ENCODE data around the gene GALNT2.

GALNT2 gene

DNA sequence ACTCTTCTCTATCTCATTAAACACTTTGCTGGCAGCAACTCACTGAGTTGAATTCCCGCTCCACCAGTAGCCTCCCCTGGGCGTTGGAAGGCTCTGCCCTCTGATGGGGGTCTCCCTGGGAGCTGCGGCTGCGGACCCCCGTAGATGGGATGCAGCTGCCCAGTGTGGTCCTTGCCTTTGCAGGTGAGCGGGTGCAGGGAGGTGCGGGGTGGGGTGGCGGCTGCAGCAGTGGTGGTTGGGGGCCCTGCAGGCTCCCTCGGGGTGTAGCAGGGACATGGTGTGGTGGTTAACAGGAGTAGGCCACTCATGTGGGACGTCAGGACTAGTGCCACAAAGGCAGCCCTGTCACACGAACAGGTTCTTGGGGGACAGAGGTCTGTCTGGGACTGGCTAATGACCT, 42.0 kb downstream of the GALNT2 start:
- Histone ChIP-seq H3K27ac (ENCODE audit: low read depth in 2 of 2, low read length in 2 of 2) (peak overlapping the region in 1 of 2 donors; percentile 23), H3K4me3 (ENCODE audit: low read length in 2 of 2) (no peak overlapping the region), H3K27me3 (ENCODE audit: control insufficient read depth in 2 of 2, insufficient read depth in 2 of 2, low read length in 2 of 2) (no peaks in the 10 kb centered on the region), H3K36me3 (ENCODE audit: control insufficient read depth in 2 of 2, insufficient read depth in 2 of 2, low read length in 2 of 2) (no peaks in the 10 kb centered on the region), H3K4me1 (ENCODE audit: control insufficient read depth in 2 of 2, insufficient read depth in 2 of 2, low read length in 2 of 2) (peaks cover 26 to 38% of the 10 kb centered on the region in 2 donors), H3K9me3 (ENCODE audit: control insufficient read depth in 2 of 2, low read length in 2 of 2) (no peaks in the 10 kb centered on the region), H3K9ac (ENCODE audit: low read depth in 1 of 2, low read length in 2 of 2) (no peak overlapping the region)

DNA sequence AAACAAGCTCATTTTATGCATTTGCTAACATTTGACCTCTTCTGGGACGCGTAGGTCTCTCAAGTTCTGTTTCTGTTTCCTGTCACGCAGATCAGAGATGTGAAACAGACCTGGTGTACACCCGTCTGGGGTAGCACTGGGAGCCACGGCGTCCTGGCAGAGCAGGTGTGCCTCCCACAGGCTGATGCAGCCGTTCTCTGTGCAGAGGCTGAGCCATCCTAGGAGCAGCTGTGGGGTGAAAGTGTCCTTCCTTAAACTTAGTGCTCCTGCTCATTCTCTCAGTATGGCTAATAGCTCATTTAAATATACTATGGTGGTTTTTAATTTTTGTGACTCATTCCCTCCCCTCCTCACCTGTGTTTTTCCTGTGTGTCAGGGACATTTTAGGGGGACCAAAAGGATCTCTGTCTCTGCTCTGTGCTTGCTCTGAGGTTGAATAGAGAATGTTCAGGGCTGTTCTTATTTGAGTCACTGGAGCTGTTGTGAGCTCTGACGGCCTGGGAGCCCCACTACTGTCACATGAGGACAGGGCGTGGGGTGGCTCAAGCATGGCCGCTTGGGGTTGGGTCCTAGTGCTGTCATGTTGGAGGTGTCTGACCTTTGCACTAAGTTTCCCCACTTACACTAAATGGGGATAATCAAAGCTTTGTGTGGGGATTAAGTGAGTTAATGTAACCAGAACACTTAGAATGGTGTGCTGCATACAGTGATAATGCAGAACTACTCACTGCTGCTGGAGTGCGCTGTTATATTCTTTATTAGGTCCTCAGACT, 43.0 kb downstream of the GALNT2 start:
- H3K36me3 ChIP-seq (ENCODE audit: control insufficient read depth in 2 of 2, insufficient read depth in 2 of 2, low read length in 2 of 2), result no peaks in the 10 kb centered on the region
- H3K9me3 ChIP-seq (ENCODE audit: control insufficient read depth in 2 of 2, low read length in 2 of 2), result no peaks in the 10 kb centered on the region
- peak overlapping the region; percentile 32 to 48 for H3K27ac ChIP-seq (ENCODE audit: low read depth in 2 of 2, low read length in 2 of 2)
- no peaks in the 10 kb centered on the region for H3K27me3 ChIP-seq (ENCODE audit: control insufficient read depth in 2 of 2, insufficient read depth in 2 of 2, low read length in 2 of 2)
- no peak overlapping the region for H3K9ac ChIP-seq (ENCODE audit: low read depth in 1 of 2, low read length in 2 of 2)
- H3K4me1 ChIP-seq (ENCODE audit: control insufficient read depth in 2 of 2, insufficient read depth in 2 of 2, low read length in 2 of 2), result peaks cover 16 to 29% of the 10 kb centered on the region in 2 donors
- H3K4me3 ChIP-seq (ENCODE audit: low read length in 2 of 2), result no peak overlapping the region

DNA sequence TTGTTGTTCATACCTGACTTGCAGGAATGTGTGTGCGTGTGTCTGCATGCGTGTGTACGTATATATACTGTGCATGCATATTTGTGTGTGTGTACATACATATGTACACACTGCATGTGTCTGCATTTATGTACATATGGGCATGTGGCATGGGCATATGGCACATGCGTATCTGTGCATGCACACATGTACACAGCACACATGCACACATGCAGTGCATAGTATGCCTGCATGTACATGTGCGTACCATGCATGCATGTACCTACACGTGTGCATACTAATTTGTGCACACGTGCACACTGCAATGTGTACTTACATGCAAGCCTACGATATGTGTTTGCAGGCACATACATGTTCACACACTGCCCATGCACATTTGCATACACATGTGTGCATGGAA, 43.9 kb downstream of the GALNT2 start:
- Histone ChIP-seq H3K9ac (ENCODE audit: low read depth in 1 of 2, low read length in 2 of 2) (no peak overlapping the region), H3K4me1 (ENCODE audit: control insufficient read depth in 2 of 2, insufficient read depth in 2 of 2, low read length in 2 of 2) (peaks cover 9 to 22% of the 10 kb centered on the region in 2 donors), H3K36me3 (ENCODE audit: control insufficient read depth in 2 of 2, insufficient read depth in 2 of 2, low read length in 2 of 2) (no peaks in the 10 kb centered on the region), H3K27me3 (ENCODE audit: control insufficient read depth in 2 of 2, insufficient read depth in 2 of 2, low read length in 2 of 2) (no peaks in the 10 kb centered on the region), H3K4me3 (ENCODE audit: low read length in 2 of 2) (no peak overlapping the region), H3K27ac (ENCODE audit: low read depth in 2 of 2, low read length in 2 of 2) (peak overlapping the region in 1 of 2 donors; percentile 48), H3K9me3 (ENCODE audit: control insufficient read depth in 2 of 2, low read length in 2 of 2) (no peaks in the 10 kb centered on the region)

DNA sequence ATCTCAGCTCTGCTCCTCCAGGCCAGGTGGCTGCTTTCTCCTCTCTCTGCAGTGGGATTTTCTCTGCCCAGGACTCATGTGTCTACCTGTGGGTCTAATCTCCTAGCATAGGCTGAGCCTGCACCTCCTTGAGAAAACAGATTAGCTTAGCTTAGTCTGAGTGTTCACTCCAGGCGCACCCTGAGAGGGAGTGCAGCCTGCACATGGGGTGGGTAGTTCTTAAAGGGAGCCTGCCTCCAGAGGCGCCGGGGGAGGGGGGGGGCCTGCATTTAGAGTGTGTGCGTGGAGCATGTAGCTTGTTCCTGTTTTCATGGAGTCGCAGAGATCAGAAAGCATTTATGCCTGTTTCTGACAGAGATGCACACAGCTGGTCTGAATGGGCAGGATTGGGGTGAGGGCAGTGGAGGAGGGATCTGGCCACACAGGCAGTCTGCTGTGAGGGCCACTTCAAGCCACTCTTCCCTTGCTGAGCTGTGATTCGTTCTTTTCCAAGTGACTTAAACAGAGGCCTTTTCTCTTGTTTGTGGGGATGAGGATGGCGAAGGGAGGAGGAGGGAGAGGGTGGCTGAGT, 45.2 kb downstream of the GALNT2 start:
- Histone ChIP-seq H3K4me3 (ENCODE audit: low read length in 2 of 2) (no peak overlapping the region), H3K27me3 (ENCODE audit: control insufficient read depth in 2 of 2, insufficient read depth in 2 of 2, low read length in 2 of 2) (no peaks in the 10 kb centered on the region), H3K9ac (ENCODE audit: low read depth in 1 of 2, low read length in 2 of 2) (no peak overlapping the region), H3K36me3 (ENCODE audit: control insufficient read depth in 2 of 2, insufficient read depth in 2 of 2, low read length in 2 of 2) (no peaks in the 10 kb centered on the region), H3K4me1 (ENCODE audit: control insufficient read depth in 2 of 2, insufficient read depth in 2 of 2, low read length in 2 of 2) (peaks cover 9 to 18% of the 10 kb centered on the region in 2 donors), H3K27ac (ENCODE audit: low read depth in 2 of 2, low read length in 2 of 2) (peak overlapping the region; percentile 17 to 45), H3K9me3 (ENCODE audit: control insufficient read depth in 2 of 2, low read length in 2 of 2) (no peaks in the 10 kb centered on the region)

DNA sequence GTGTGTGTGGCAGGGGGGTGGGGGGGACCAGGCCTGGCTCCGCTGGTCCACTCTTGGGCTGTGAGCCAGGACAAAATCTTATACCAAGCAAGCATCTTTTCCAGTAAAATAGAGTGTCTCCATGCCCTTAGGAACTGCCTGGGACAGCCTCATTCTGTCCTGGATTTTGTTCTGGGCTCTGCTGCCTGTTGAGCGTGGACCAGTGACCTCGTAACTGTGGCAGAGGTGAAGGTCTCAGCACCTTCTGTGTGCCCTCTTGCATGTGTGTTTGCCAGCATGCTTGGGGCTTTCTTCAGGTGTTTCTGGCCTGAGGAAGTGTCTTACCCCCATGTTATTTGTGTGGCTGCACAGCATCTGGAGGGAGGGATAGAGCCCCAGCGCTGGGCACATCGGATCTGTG, 45.7 kb downstream of the GALNT2 start:
- H3K4me1 ChIP-seq (ENCODE audit: control insufficient read depth in 2 of 2, insufficient read depth in 2 of 2, low read length in 2 of 2), result peaks cover 9 to 18% of the 10 kb centered on the region in 2 donors
- no peak overlapping the region for H3K9ac ChIP-seq (ENCODE audit: low read depth in 1 of 2, low read length in 2 of 2)
- H3K4me3 ChIP-seq (ENCODE audit: low read length in 2 of 2), result no peak overlapping the region

GRCh38 chr1:230113235-230113592, 46.2 kb downstream of the GALNT2 start:
- Histone ChIP-seq H3K27ac (ENCODE audit: low read depth in 2 of 2, low read length in 2 of 2) (peak overlapping the region in 1 of 2 donors; percentile 26), H3K9ac (ENCODE audit: low read depth in 1 of 2, low read length in 2 of 2) (no peak overlapping the region), H3K27me3 (ENCODE audit: control insufficient read depth in 2 of 2, insufficient read depth in 2 of 2, low read length in 2 of 2) (no peaks in the 10 kb centered on the region), H3K36me3 (ENCODE audit: control insufficient read depth in 2 of 2, insufficient read depth in 2 of 2, low read length in 2 of 2) (no peaks in the 10 kb centered on the region), H3K9me3 (ENCODE audit: control insufficient read depth in 2 of 2, low read length in 2 of 2) (no peaks in the 10 kb centered on the region), H3K4me3 (ENCODE audit: low read length in 2 of 2) (no peak overlapping the region), H3K4me1 (ENCODE audit: control insufficient read depth in 2 of 2, insufficient read depth in 2 of 2, low read length in 2 of 2) (peaks cover 9 to 18% of the 10 kb centered on the region in 2 donors)

More for the DNA sequence above, 45.7 kb downstream of the GALNT2 start:
- H3K27me3 ChIP-seq (ENCODE audit: control insufficient read depth in 2 of 2, insufficient read depth in 2 of 2, low read length in 2 of 2), result no peaks in the 10 kb centered on the region
- H3K9me3 ChIP-seq (ENCODE audit: control insufficient read depth in 2 of 2, low read length in 2 of 2), result no peaks in the 10 kb centered on the region
- no peaks in the 10 kb centered on the region for H3K36me3 ChIP-seq (ENCODE audit: control insufficient read depth in 2 of 2, insufficient read depth in 2 of 2, low read length in 2 of 2)
- H3K27ac ChIP-seq (ENCODE audit: low read depth in 2 of 2, low read length in 2 of 2), result peak overlapping the region; percentile 17 to 45

DNA sequence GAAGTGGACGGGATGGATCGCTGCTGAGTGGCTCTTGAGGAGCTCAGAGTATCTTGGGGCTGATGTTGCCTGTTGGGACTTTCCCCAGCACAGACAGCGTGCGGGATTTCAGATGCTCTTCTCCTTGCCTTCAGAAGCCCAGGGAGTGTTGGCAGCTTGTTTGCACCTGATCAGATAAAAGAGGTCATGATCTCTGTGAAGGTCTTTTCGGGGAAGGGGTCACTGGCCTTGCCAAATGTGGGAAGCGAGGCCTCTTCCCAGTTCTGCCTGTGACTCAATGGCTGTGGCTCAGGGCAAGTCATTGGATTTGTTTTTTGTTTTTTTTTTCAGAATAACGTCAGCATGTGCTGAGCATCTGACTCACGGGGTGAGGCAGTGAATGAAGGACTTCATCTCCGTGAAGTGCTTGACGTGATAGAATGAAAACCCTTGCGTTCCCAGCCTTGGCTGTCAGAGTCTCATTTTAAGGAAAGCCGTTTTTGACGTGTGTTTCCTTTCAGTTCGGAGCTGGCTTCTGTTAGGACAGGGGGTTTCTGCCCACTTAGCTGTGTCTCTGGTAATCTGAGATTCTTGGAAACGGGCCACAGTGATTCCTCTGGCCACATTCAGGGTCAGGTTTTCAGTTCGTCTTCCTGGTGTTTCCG, 46.7 kb downstream of the GALNT2 start:
- Histone ChIP-seq H3K4me3 (ENCODE audit: low read length in 2 of 2) (no peak overlapping the region), H3K9me3 (ENCODE audit: control insufficient read depth in 2 of 2, low read length in 2 of 2) (no peaks in the 10 kb centered on the region), H3K27ac (ENCODE audit: low read depth in 2 of 2, low read length in 2 of 2) (peak overlapping the region in 1 of 2 donors; percentile 27), H3K27me3 (ENCODE audit: control insufficient read depth in 2 of 2, insufficient read depth in 2 of 2, low read length in 2 of 2) (no peaks in the 10 kb centered on the region), H3K36me3 (ENCODE audit: control insufficient read depth in 2 of 2, insufficient read depth in 2 of 2, low read length in 2 of 2) (no peaks in the 10 kb centered on the region), H3K4me1 (ENCODE audit: control insufficient read depth in 2 of 2, insufficient read depth in 2 of 2, low read length in 2 of 2) (peaks cover 9 to 18% of the 10 kb centered on the region in 2 donors), H3K9ac (ENCODE audit: low read depth in 1 of 2, low read length in 2 of 2) (no peak overlapping the region)

- Histone ChIP-seq H3K9me3 (ENCODE audit: control insufficient read depth in 2 of 2, low read length in 2 of 2) (no peaks in the 10 kb centered on the region), H3K36me3 (ENCODE audit: control insufficient read depth in 2 of 2, insufficient read depth in 2 of 2, low read length in 2 of 2) (no peaks in the 10 kb centered on the region), H3K27ac (ENCODE audit: low read depth in 2 of 2, low read length in 2 of 2) (peak overlapping the region in 1 of 2 donors; percentile 27), H3K9ac (ENCODE audit: low read depth in 1 of 2, low read length in 2 of 2) (no peak overlapping the region), H3K4me1 (ENCODE audit: control insufficient read depth in 2 of 2, insufficient read depth in 2 of 2, low read length in 2 of 2) (peaks cover 9 to 18% of the 10 kb centered on the region in 2 donors), H3K4me3 (ENCODE audit: low read length in 2 of 2) (no peak overlapping the region), H3K27me3 (ENCODE audit: control insufficient read depth in 2 of 2, insufficient read depth in 2 of 2, low read length in 2 of 2) (no peaks in the 10 kb centered on the region)
These were observed 47.2 kb downstream of the GALNT2 start for GRCh38 chr1:230114237-230114651.

GRCh38 chr1:230117694-230118093, 50.7 kb downstream of the GALNT2 start:
- peaks cover 16 to 18% of the 10 kb centered on the region in 2 donors for H3K4me1 ChIP-seq (ENCODE audit: control insufficient read depth in 2 of 2, insufficient read depth in 2 of 2, low read length in 2 of 2)
- no peaks in the 10 kb centered on the region for H3K9me3 ChIP-seq (ENCODE audit: control insufficient read depth in 2 of 2, low read length in 2 of 2)
- no peaks in the 10 kb centered on the region for H3K27me3 ChIP-seq (ENCODE audit: control insufficient read depth in 2 of 2, insufficient read depth in 2 of 2, low read length in 2 of 2)
- H3K9ac ChIP-seq (ENCODE audit: low read depth in 1 of 2, low read length in 2 of 2), result no peak overlapping the region
- H3K4me3 ChIP-seq (ENCODE audit: low read length in 2 of 2), result no peak overlapping the region
- no peak overlapping the region for H3K27ac ChIP-seq (ENCODE audit: low read depth in 2 of 2, low read length in 2 of 2)
- no peaks in the 10 kb centered on the region for H3K36me3 ChIP-seq (ENCODE audit: control insufficient read depth in 2 of 2, insufficient read depth in 2 of 2, low read length in 2 of 2)

- Histone ChIP-seq H3K9me3 (ENCODE audit: control insufficient read depth in 2 of 2, low read length in 2 of 2) (no peaks in the 10 kb centered on the region), H3K9ac (ENCODE audit: low read depth in 1 of 2, low read length in 2 of 2) (no peak overlapping the region), H3K36me3 (ENCODE audit: control insufficient read depth in 2 of 2, insufficient read depth in 2 of 2, low read length in 2 of 2) (no peaks in the 10 kb centered on the region), H3K27me3 (ENCODE audit: control insufficient read depth in 2 of 2, insufficient read depth in 2 of 2, low read length in 2 of 2) (no peaks in the 10 kb centered on the region), H3K4me3 (ENCODE audit: low read length in 2 of 2) (no peak overlapping the region), H3K4me1 (ENCODE audit: control insufficient read depth in 2 of 2, insufficient read depth in 2 of 2, low read length in 2 of 2) (peaks cover 7 to 19% of the 10 kb centered on the region in 2 donors), H3K27ac (ENCODE audit: low read depth in 2 of 2, low read length in 2 of 2) (no peak overlapping the region)
These were observed 52.3 kb downstream of the GALNT2 start for GRCh38 chr1:230119340-230119739.
